Trophoblast cell (in vitro differentiated cells and primary cell): ENCODE measurements around the gene RABL6.
"Not testable (repeated sequence)": the region's sequence is repeated elsewhere in the genome, so short reads cannot be mapped to it uniquely, and the experiment has no call there.

Source experiments
- DNase-seq, 2 donors: peaks; one replicate each; pipeline ENCODE4 v3.0.0-alpha.2; 2016
- H2AFZ ChIP-seq: 2 replicates; pipeline ENCODE4 v1.6.1; 2013; ENCODE audit warnings: low read length, moderate library complexity, mild to moderate bottlenecking; ENCODE audit not compliant: insufficient read depth, poor library complexity
- H2AK5ac ChIP-seq: 2 replicates; pipeline ENCODE4 v1.6.1; 2013; ENCODE audit warnings: mild to moderate bottlenecking, low read length
- H2BK120ac ChIP-seq: 2 replicates; pipeline ENCODE4 v1.6.1; 2013; ENCODE audit warnings: low read length, mild to moderate bottlenecking, moderate library complexity; ENCODE audit not compliant: insufficient read depth, poor library complexity
- H2BK12ac ChIP-seq: 2 replicates; pipeline ENCODE4 v1.6.1; 2013; ENCODE audit warnings: mild to moderate bottlenecking, low read length, moderate library complexity
- H2BK5ac ChIP-seq: 2 replicates; pipeline ENCODE4 v1.6.1; 2013; ENCODE audit warnings: low read length, low read depth, moderate library complexity, mild to moderate bottlenecking; ENCODE audit not compliant: poor library complexity
- H3K14ac ChIP-seq: 2 replicates; pipeline ENCODE4 v1.6.1; 2013; ENCODE audit warnings: mild to moderate bottlenecking, low read length
- H3K18ac ChIP-seq: 2 replicates; pipeline ENCODE4 v1.6.1; 2013; ENCODE audit warnings: mild to moderate bottlenecking, low read length
- H3K23ac ChIP-seq: 2 replicates; pipeline ENCODE4 v1.6.1; 2013; ENCODE audit warnings: low read length
- H3K27ac ChIP-seq: 2 replicates; pipeline ENCODE4 v1.5.1; 2013; ENCODE audit warnings: low read depth, mild to moderate bottlenecking, inconsistent platforms, low read length, moderate library complexity
- H3K27me3 ChIP-seq: 2 replicates; pipeline ENCODE4 v1.6.1; 2013; ENCODE audit warnings: inconsistent platforms, mild to moderate bottlenecking, low read length, moderate library complexity; ENCODE audit not compliant: insufficient read depth
- H3K36me3 ChIP-seq, 2 experiments: 1 replicate in 1 of 2; 2 replicates in 1 of 2; pipeline ENCODE4 v1.6.1; 2013; ENCODE audit warnings: low read length in 2 of 2, mild to moderate bottlenecking in 2 of 2, moderate library complexity in 1 of 2; ENCODE audit not compliant: insufficient read depth in 2 of 2, control insufficient read depth in 1 of 2
- H3K4ac ChIP-seq: 2 replicates; pipeline ENCODE4 v1.6.1; 2013; ENCODE audit warnings: low read depth, mild to moderate bottlenecking, low read length, moderate library complexity
- H3K4me1 ChIP-seq, 2 experiments: 1 replicate in 1 of 2; 2 replicates in 1 of 2; pipeline ENCODE4 v1.6.1; 2013; ENCODE audit warnings: low read length in 2 of 2, mild to moderate bottlenecking in 2 of 2, moderate library complexity in 1 of 2; ENCODE audit not compliant: insufficient read depth in 2 of 2, control insufficient read depth in 1 of 2
- H3K4me2 ChIP-seq: 2 replicates; pipeline ENCODE4 v1.6.1; 2013; ENCODE audit warnings: inconsistent platforms, mild to moderate bottlenecking, low read length, moderate library complexity
- H3K4me3 ChIP-seq: 2 replicates; pipeline ENCODE4 v1.5.1; 2013; ENCODE audit warnings: mild to moderate bottlenecking, low read depth, low read length, inconsistent platforms
- H3K79me1 ChIP-seq: one replicate; pipeline ENCODE4 v1.6.1; 2013; ENCODE audit warnings: low read length
- H3K79me2 ChIP-seq: 2 replicates; pipeline ENCODE4 v1.6.1; 2013; ENCODE audit warnings: low read length, mild to moderate bottlenecking; ENCODE audit not compliant: control insufficient read depth, insufficient read depth, poor library complexity
- H3K9ac ChIP-seq: 2 replicates; pipeline ENCODE4 v1.6.1; 2013; ENCODE audit warnings: mild to moderate bottlenecking, low read length
- H3K9me3 ChIP-seq: 2 replicates; pipeline ENCODE4 v1.6.1; 2013; ENCODE audit warnings: low read depth, mild to moderate bottlenecking, control low read depth, inconsistent platforms, low read length; ENCODE audit not compliant: insufficient read depth
- H4K12ac ChIP-seq: 2 replicates; pipeline ENCODE4 v1.6.1; 2013; ENCODE audit warnings: low read depth, mild to moderate bottlenecking, low read length, moderate library complexity
- H4K8ac ChIP-seq: 2 replicates; pipeline ENCODE4 v1.6.1; 2013; ENCODE audit warnings: low read depth, mild to moderate bottlenecking, low read length, moderate library complexity
- H4K91ac ChIP-seq: one replicate; pipeline ENCODE4 v1.6.1; 2013; ENCODE audit warnings: low read depth, mild to moderate bottlenecking, low read length, moderate library complexity
- WGBS: extraction: QIAGEN DNeasy Blood & Tissue Kit; methylation state at CpG from one replicate; pipeline ENCODE4 v1.1.7; 2013; ENCODE audit warnings: missing lambda C conversion rate; ENCODE audit not compliant: insufficient read length, insufficient coverage; ENCODE audit errors: extremely low coverage; 5-methylcytosine and 5-hydroxymethylcytosine counted together

RABL6 gene

DNA sequence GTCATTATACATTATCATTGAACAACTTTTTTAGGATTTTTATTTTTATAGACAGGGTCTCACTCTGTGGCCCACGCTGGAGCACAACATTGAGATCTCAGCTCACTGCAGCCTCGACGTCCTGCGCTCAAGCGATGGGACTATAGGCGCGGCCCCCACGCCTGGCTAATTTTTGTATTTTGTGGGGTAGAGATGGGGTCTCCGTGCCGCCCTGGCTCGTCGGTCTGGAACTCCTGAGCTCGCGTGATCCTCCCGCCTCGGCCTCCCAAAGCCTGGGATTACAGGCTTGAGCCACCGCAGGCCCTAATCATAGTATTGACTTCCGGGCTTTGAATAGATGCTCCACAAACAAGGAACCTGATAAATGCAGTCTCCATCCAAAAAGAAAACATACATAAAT lies 59.7 kb downstream of the RABL6 start:
- H2BK12ac ChIP-seq = no peak overlapping the region
- H2AK5ac ChIP-seq = no peak overlapping the region
- H2BK5ac ChIP-seq = no peak overlapping the region
- H2BK120ac ChIP-seq = no peak overlapping the region
- peaks cover 10% of the 10 kb centered on the region for H3K79me2 ChIP-seq
- H3K4me3 ChIP-seq = no peak overlapping the region
- H4K8ac ChIP-seq = no peak overlapping the region
- peaks cover 22% of the 10 kb centered on the region for H3K9me3 ChIP-seq
- no CpG with 5 or more reads among the region's 18 CpGs for WGBS
- peaks cover 4% of the 10 kb centered on the region for H3K79me1 ChIP-seq
- no peak overlapping the region for H3K4ac ChIP-seq
- H3K27ac ChIP-seq = no peak overlapping the region
- H3K18ac ChIP-seq = no peak overlapping the region
- H2AFZ ChIP-seq = no peak overlapping the region
- H3K27me3 ChIP-seq = no peaks in the 10 kb centered on the region
- H4K12ac ChIP-seq = no peak overlapping the region
- no peak overlapping the region for H4K91ac ChIP-seq
- H3K23ac ChIP-seq = no peak overlapping the region
- no peak for DNase-seq
- no peak overlapping the region for H3K9ac ChIP-seq
- no peak overlapping the region for H3K14ac ChIP-seq
- H3K36me3 ChIP-seq = peaks cover 15 to 23% of the 10 kb centered on the region in 2 experiments
- H3K4me2 ChIP-seq = no peak overlapping the region
- H3K4me1 ChIP-seq = peaks cover 6 to 7% of the 10 kb centered on the region in 2 experiments

- no CpG with 5 or more reads among the region's 18 CpGs for WGBS
- no peak for DNase-seq
- no peak overlapping the region for H3K18ac ChIP-seq
- H4K91ac ChIP-seq = no peak overlapping the region
- no peak overlapping the region for H3K4me2 ChIP-seq
- no peak overlapping the region for H2BK120ac ChIP-seq
- H3K23ac ChIP-seq = no peak overlapping the region
- peaks cover 11 to 18% of the 10 kb centered on the region in 2 experiments for H3K36me3 ChIP-seq
- no peak overlapping the region for H2BK12ac ChIP-seq
- H3K4me3 ChIP-seq = no peak overlapping the region
- peaks cover 6 to 7% of the 10 kb centered on the region in 2 experiments for H3K4me1 ChIP-seq
- no peaks in the 10 kb centered on the region for H3K27me3 ChIP-seq
- H4K12ac ChIP-seq = no peak overlapping the region
- peaks cover 25% of the 10 kb centered on the region for H3K9me3 ChIP-seq
- peaks cover 4% of the 10 kb centered on the region for H3K79me1 ChIP-seq
- H3K9ac ChIP-seq = no peak overlapping the region
- H3K27ac ChIP-seq = no peak overlapping the region
- no peak overlapping the region for H3K4ac ChIP-seq
- H2BK5ac ChIP-seq = no peak overlapping the region
- no peak overlapping the region for H4K8ac ChIP-seq
- H3K14ac ChIP-seq = no peak overlapping the region
- H2AFZ ChIP-seq = no peak overlapping the region
- no peak overlapping the region for H2AK5ac ChIP-seq
- peaks cover 10% of the 10 kb centered on the region for H3K79me2 ChIP-seq
Observed at GRCh38 chr9:136867917-136868316, 60.2 kb downstream of the RABL6 start.

DNA sequence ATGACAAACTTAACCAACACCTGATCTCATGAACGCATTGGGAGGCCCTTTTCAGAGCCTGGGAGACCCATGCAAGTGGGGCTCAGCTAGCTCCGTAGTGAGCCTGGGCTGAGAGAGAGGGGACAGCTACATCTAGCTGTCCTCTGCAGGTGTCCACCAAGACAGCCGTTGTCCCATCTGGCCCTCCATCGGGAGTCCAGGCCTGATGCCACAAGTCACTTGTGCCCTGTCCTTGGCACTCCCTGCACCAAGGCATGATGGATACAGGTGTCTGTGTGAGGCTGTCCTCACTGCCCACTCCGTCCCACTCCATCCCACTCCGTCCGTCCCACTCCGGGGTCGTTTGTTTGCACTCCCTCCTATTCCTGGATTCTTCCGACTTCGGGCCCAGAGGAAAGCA lies 60.9 kb downstream of the RABL6 start:
- no peak for DNase-seq
- H3K18ac ChIP-seq = no peak overlapping the region
- no peaks in the 10 kb centered on the region for H3K27me3 ChIP-seq
- H4K8ac ChIP-seq = no peak overlapping the region
- H2AFZ ChIP-seq = no peak overlapping the region
- peaks cover 4% of the 10 kb centered on the region for H3K79me1 ChIP-seq
- H4K12ac ChIP-seq = no peak overlapping the region
- no peak overlapping the region for H2BK120ac ChIP-seq
- H3K4me3 ChIP-seq = peak overlapping the region; percentile 5
- WGBS = no CpG with 5 or more reads among the region's 11 CpGs
- H3K14ac ChIP-seq = no peak overlapping the region
- H3K4me1 ChIP-seq = peaks cover 6 to 7% of the 10 kb centered on the region in 2 experiments
- no peak overlapping the region for H3K4me2 ChIP-seq
- no peak overlapping the region for H3K9ac ChIP-seq
- H3K9me3 ChIP-seq = peaks cover 25% of the 10 kb centered on the region
- peaks cover 10% of the 10 kb centered on the region for H3K79me2 ChIP-seq
- H3K27ac ChIP-seq = no peak overlapping the region
- no peak overlapping the region for H3K23ac ChIP-seq
- no peak overlapping the region for H3K4ac ChIP-seq
- H2BK12ac ChIP-seq = no peak overlapping the region
- H2AK5ac ChIP-seq = no peak overlapping the region
- H2BK5ac ChIP-seq = no peak overlapping the region
- H4K91ac ChIP-seq = no peak overlapping the region
- H3K36me3 ChIP-seq = peaks cover 3 to 11% of the 10 kb centered on the region in 2 experiments

DNA sequence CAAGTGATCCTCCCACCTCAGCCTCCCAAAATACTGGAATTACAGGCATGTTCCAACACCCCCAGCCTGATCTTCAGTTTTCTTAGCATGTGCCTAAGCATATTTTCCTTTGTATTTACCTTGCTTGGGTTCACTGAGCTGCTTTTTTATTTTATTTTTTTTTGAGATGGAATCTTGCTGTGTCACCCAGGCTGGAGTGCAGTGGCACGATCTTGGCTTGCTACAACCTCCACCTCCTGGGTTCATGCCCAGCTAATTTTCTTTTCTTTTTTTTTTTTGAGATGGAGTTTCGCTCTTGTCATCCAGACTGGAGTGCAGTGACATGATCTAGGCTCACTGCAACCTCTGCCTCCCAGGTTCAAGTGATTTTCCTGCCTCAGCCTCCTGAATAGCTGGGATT lies 61.9 kb downstream of the RABL6 start:
- H2BK5ac ChIP-seq, H3K79me2 ChIP-seq, H3K14ac ChIP-seq, H2BK12ac ChIP-seq, H4K8ac ChIP-seq, H3K4me1 ChIP-seq, H2AFZ ChIP-seq, H3K4ac ChIP-seq, H2BK120ac ChIP-seq, H3K36me3 ChIP-seq, H3K23ac ChIP-seq, H2AK5ac ChIP-seq, H4K91ac ChIP-seq, H3K4me3 ChIP-seq, H3K79me1 ChIP-seq, H3K27ac ChIP-seq, DNase-seq, H3K9ac ChIP-seq, H3K18ac ChIP-seq, H3K4me2 ChIP-seq, H3K27me3 ChIP-seq, H4K12ac ChIP-seq: not testable (repeated sequence)
- WGBS = no CpG with 5 or more reads among the region's 2 CpGs
- H3K9me3 ChIP-seq = peaks cover 25% of the 10 kb centered on the region
